Measurements from ENCODE around the gene METTL16.

The METTL16 gene

DNA sequence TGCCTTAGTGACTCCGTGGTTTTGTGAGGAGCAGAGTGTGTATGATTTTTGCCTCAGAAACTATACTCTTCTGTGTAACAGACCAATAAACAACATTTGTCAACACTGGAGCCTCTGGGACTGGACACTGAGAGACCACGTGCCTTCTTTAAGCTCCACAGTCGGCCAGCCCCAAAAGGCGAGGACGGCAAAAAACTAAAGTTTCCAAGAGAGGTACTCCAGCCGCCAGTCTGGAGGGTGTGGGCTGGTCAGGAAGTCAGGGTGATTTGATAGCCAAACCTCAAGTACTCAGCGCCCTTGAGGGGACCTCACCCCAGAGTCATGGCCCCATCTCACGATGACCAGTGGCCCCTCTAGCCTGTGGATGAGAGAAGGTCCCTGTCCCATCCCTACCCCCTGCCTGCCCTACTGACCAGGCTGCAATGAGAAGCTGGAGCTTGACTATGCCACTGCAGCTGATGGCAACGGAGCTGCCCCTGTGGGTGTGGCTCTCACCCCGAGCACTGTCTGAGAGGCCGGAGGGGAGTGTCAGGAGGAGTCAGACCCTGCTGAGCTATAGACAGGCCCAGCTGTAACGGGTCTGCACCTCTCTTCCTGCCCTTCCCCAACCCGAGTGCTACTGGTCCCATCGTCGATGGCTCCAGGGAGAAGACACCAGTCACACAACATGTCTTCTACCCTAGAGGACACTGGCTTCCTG, 130.6 kb downstream of the METTL16 start:
- no peak overlapping the region for H3K4me3 ChIP-seq (ENCODE audit: low read length)
- TF ChIP-seq, protein P1, sequence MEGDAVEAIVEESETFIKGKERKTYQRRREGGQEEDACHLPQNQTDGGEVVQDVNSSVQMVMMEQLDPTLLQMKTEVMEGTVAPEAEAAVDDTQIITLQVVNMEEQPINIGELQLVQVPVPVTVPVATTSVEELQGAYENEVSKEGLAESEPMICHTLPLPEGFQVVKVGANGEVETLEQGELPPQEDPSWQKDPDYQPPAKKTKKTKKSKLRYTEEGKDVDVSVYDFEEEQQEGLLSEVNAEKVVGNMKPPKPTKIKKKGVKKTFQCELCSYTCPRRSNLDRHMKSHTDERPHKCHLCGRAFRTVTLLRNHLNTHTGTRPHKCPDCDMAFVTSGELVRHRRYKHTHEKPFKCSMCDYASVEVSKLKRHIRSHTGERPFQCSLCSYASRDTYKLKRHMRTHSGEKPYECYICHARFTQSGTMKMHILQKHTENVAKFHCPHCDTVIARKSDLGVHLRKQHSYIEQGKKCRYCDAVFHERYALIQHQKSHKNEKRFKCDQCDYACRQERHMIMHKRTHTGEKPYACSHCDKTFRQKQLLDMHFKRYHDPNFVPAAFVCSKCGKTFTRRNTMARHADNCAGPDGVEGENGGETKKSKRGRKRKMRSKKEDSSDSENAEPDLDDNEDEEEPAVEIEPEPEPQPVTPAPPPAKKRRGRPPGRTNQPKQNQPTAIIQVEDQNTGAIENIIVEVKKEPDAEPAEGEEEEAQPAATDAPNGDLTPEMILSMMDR (conservative IDR thresholded peaks at IDR 0.05; ENCODE audit: low read depth, low read length), result no peak
- no peak for DNase-seq (ENCODE audit: low read depth)

DNA sequence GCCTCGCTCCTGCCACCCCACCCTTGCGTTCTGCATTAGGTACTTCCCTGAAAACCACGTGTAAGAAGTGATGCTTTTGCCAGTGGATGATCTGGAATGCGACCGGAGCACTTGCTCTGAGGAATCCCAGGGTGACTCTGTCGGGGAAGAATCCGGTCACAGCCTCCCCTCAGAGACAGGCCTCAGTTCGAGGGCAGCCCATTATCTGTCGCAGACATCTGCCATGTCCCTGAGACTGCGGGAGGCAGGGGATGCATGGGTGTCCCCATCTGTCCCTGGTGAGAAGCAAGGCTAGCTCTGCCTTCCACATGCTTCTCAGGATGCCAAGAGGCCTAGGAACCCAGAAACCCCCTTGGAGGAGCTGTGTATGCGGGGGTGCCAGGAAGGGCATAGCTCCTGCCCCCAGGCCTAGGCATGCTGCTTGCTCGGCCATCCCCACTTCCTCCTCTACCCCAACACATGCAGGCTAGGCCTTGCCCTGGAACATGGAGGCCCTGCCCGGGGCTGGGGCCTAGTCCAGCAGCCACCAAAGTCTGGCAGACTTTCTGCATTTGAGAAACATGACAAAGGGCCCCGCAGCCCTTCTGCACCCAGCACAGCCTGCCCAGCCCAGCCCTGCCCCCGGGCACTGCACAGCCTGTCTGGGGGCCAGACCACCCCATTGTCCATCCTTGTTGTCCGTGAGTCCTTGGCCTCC, 131.3 kb downstream of the METTL16 start:
- DNase-seq (ENCODE audit: low read depth), result no peak
- TF ChIP-seq, protein P1 (conservative IDR thresholded peaks at IDR 0.05; ENCODE audit: low read depth, low read length), result no peak
- H3K4me3 ChIP-seq (ENCODE audit: low read length), result no peak overlapping the region

DNA sequence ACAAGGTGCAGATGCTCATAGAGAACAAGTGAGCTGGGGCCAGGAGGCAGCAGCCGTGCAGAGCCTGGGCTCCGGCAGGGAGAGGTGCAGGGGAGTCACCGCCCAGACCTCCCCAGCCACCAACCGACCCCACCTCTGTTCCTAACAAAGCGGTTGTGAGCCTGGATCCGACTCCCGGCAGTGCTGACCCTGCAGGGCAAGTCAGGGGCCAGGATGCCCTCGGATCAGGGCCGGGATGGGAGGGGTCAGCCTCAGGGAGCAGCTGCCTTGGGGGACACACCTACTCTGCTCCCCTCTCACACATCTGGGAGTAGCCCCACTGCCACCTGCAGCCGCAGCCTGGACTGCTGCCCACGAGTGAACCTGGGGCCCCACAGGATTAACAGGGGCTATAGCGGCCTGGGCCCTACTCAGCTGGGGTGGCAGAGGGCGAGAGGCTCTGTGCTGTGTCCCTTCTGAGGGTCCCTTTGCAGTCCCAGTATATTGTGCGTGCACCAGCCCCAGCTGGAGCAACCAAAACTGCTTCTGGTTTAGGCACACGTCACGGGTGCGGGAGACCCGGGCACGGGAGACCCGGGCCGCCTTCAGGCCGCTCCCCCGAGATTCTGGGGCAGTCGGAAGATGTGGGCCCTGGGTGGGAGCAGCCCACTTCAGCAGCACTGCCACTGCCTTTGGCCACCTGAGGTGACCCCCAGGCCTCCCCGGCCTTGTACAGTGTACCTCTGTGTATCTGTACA, 132.0 kb downstream of the METTL16 start:
- H3K4me3 ChIP-seq (ENCODE audit: low read length), result no peak overlapping the region
- DNase-seq (ENCODE audit: low read depth), result no peak
- TF ChIP-seq, protein P1 (conservative IDR thresholded peaks at IDR 0.05; ENCODE audit: low read depth, low read length), result no peak

DNA sequence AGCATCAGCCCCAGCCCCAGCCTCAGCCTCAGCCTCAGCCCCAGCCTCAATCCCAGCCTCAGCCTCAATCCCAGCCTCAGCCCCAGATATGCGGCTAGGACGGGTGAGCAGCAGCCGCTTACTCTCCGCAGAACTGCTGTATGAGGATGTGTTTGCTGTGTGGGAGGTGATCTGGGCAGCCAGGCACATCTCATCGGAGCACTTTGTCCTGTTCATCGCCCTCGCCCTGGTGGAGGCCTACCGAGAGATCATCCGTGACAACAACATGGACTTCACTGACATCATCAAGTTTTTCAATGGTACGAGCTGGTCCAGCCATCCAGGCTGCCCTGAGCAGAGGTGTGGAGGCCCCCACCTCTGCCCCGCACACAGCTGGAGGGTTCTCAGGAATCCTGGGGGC, 132.8 kb downstream of the METTL16 start:
- H3K4me3 ChIP-seq (ENCODE audit: low read length), result no peak overlapping the region
- TF ChIP-seq, protein P1 (conservative IDR thresholded peaks at IDR 0.05; ENCODE audit: low read depth, low read length), result no peak
- DNase-seq (ENCODE audit: low read depth), result no peak

DNA sequence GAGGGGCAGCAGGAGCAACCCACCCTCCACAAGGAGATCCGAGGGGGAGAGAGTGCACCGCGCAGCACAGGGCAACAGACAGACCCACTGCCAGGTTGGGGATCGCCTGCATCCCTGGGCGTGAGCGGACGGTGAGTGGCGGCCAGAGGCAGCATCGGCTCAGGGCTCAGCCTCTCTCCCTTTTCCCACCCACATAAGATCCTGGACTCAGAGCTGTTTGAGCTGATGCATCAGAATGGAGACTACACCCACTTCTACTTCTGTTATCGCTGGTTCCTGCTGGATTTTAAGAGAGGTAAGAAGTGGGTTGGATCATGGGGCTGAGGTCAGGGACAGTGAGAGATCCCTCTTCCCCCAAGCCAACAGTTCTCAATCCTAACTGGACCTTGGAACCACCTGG, 134.0 kb downstream of the METTL16 start:
- no peak overlapping the region for H3K4me3 ChIP-seq (ENCODE audit: low read length)
- DNase-seq (ENCODE audit: low read depth), result no peak
- TF ChIP-seq, protein P1 (conservative IDR thresholded peaks at IDR 0.05; ENCODE audit: low read depth, low read length), result no peak

DNA sequence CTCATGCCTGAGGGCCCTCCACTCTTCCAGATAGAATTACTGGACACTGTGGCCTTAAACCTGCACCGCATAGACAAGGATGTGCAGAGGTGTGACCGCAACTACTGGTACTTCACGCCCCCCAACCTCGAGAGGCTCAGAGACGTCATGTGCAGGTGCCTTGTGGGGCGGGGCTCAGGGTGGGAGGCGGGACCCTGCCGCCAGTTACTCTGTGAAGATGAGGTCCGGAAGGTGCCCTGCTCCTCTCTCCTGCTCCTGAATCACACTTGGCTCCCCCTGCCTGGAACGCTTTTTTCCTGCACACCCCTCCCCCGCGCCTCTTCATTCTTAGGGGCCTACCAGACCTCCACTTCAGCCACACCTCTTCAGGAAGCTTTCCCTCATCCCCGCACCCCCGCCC, 135.6 kb downstream of the METTL16 start:
- H3K4me3 ChIP-seq (ENCODE audit: low read length), result no peak overlapping the region
- no peak for DNase-seq (ENCODE audit: low read depth)
- TF ChIP-seq, protein P1 (conservative IDR thresholded peaks at IDR 0.05; ENCODE audit: low read depth, low read length), result no peak

All from retinal pigment epithelial cell (primary cell).